ENCODE results near the gene SYAP1.
"Not testable (repeated sequence)": the region's sequence is repeated elsewhere in the genome, so short reads cannot be mapped to it uniquely, and the experiment has no call there.

Gene SYAP1

DNA sequence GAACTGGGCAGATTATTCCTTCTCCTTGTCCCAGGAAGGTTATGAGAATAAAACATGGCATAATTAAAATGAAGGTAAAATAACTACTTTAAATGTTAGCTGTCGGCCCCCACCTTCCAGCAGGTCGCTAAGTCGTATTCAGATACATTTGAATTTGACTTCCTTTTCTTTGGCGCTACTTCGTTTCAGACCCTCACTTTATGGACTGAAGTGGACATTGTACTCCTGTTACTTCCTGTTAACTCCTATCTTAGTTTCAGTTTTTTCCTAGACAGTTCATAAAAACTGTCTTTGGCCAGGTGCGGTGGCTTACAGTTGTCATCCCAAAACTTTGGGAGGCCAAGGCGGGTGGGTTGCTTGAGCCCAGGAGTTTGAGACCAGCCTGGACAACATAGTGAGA lies 5.7 kb downstream of the SYAP1 start:
- no peak for DNase-seq (ENCODE audit: low read depth in 3 of 3)

DNA sequence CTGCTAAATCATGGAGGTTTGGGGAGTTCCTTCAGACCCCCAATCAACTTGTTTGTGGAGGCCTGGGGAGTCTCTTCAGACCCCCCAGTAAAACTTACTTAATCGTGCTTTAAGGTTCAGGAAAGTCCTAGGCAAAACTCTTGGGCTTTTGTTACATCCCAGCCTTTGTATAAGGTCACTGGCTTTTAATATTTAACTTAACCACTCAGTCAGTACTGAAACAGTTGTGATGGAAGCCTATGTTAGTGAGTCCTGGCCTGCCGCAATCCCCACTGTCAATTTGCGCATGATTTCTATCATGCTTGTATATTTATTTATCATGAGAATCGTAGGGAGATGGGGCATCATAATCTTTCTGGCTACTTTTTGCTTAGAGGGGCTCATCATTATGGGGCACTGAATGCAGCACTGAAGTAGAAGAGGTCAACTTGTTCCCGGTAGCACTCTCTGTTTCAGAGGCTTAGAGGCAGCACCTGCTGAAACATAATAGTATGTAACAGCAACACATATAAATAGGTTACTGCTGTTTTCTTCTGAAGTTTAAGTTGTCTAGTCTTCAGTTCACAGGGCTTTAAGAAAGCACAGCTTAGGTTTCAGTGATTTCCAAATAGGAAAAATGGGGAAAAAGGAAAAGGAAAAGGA lies 7.1 kb downstream of the SYAP1 start:
- not testable (repeated sequence) for DNase-seq (ENCODE audit: low read depth in 3 of 3)

DNA sequence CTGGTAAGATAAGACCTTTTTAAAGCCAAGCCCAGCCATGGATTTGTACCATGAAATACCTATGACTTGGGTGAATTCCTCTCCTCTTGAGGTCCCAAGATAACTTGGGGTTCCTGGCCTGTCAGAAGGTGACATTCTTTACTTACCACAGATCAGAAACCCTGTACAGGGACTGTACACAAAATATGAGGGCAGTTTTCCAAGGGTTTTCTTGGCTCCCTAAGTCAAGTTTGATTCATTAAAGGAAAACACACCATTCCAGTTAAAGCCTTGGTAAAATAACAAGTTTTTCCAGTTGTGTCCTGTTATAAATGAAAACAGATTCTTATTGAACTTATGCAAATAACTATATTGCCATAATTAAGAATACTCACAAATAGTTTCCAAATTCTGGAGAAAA lies 8.2 kb downstream of the SYAP1 start:
- DNase-seq (ENCODE audit: low read depth in 3 of 3) = no peak

DNA sequence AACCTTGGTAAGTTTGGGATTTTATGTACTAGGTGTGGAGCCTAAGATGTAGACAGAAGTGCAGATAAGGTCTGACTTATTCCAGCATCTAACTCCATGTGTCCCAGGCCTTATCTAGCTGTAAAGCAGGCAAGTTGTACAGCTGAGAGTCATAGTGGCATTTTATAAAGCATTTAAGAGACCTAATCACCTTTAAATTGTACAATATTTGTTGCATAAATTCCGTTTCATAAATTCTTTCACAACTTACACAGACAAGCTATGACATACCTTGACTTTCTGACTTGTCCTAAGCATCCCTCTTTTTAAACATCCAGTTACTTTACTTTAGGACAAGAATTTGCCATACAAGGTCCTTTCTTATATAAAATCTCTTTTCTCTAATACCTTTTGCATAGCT lies 11.0 kb downstream of the SYAP1 start:
- no peak for DNase-seq (ENCODE audit: low read depth in 3 of 3)

DNA sequence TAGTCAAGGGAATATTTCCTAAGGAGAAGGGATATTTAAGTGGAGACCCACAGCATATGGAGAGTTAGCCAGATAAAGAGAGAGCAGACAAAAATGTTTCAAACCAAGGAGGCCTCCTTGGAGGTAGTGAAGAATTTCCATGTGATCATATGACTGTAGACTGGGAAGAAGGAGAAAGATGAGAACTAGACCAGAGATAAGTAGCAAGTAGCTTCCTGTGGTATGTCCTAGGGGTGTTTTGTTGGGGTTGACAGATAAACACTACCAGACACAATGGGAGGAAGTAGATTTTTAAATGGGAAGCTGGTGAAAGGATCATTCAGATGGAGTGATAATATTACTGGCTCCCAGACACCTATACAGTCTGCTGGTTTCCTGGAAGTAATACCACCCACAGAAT lies 13.6 kb downstream of the SYAP1 start:
- DNase-seq (ENCODE audit: low read depth in 3 of 3) = no peak

DNA sequence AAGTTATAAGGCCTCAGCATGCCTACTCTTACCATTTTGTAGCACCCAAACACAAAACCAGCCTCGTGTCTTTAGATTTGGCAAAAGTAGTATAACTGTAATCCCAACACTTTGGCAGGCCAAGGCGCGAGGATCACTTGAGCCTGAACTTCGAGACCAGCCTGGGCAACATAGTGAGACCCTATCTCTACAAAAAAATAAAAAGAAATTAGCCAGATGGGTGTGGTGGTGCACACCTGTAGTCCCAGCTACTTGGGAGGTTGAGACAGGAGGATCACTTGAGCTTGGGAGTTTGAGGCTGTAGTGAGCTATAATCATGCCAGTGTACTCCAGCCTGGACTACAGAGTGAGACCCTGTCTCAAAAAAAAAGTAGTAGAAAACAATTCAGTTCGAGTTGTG lies 17.6 kb downstream of the SYAP1 start:
- no peak for DNase-seq (ENCODE audit: low read depth in 3 of 3)

DNA sequence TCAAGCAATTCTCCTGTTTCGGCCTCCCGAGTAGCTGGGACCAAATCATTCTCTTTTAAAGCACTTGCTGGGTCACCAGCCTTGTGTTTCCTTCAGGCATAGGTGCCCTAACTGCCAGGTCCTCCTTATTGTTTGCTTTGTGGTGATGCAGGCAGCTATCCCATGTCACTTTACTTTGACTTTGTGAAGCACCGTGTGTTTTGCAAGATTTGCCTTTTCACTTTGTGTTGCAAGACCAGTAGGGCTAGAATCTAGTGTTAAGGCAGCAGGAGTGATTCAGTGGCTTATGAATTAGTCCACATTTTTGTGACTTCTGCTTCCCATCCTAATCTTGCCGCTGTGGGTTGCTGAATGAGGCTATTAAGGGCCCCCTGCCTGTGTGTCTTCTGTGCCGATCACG lies 20.2 kb downstream of the SYAP1 start:
- no peak for DNase-seq (ENCODE audit: low read depth in 3 of 3)

DNA sequence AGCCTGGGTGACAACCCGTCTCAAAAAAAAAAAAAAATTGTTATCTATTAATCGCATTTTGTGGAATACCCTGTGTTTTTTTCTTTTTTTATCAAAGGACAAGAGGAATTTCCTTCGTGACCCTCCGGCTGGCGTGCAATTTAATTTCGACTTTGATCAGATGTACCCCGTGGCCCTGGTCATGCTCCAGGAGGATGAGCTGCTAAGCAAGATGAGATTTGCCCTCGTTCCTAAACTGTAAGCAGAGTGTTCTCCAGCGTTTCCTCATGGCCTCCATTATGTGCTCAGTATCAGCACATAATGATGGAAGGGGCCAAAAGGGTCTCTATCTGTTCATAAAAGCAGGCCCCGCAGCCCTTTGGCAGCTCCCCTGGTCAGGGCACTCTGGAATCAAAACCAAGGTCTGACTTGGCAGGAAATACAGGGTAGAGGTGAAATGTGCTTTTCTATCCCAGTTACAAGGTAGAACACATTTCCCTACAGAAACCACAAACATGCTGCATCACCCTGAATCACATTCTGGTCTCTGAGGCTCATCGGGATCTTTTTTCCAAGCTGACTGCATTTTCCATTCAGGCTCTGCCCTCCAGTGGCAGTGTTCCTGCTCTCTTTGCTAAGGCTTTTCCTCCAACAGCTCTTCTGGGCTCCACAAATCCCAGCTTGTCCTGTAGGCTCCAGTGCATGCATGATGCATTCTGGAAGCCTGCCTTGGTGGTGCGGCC lies 24.4 kb downstream of the SYAP1 start:
- DNase-seq (ENCODE audit: low read depth in 3 of 3) = no peak

DNA sequence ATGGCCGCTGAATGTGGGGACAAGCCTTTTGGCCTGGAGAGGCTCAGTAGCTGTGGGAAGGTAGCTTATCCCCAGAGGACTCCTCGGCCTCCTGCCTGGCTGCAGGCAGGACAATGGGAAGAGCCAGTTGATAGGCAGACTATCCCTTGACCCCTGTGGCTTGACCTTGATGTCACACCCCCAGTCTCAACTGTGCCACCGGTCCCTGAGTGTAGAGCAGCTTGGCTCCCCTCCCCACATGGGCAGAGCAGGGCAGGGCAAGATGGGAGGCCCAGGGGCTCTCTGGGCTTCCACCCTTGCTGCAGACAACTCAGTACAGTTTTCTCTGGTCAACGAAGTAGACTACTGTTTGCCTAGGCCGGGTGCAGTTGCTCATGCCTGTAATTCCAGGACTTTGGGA lies 25.7 kb downstream of the SYAP1 start:
- no peak for DNase-seq (ENCODE audit: low read depth in 3 of 3)

DNA sequence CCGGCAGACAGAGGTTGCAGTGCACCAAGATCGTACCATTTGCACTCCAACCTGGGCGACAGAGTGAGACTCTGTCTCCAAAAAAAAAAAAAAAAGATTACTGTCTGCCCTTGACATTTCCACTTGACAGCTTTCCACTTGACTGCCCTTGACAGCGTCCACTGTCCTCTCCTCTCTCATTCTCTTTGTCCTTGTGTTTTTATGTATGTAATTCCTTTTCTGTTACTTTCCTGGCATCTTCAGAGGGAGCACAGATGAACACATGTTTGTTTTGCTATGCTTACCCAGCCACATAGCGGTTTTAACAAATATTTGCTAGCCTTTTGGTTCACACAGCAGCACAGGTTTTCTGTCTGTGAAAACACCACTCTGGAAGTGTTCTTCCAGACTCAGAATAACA lies 26.2 kb downstream of the SYAP1 start:
- DNase-seq (ENCODE audit: low read depth in 3 of 3) = no peak

DNA sequence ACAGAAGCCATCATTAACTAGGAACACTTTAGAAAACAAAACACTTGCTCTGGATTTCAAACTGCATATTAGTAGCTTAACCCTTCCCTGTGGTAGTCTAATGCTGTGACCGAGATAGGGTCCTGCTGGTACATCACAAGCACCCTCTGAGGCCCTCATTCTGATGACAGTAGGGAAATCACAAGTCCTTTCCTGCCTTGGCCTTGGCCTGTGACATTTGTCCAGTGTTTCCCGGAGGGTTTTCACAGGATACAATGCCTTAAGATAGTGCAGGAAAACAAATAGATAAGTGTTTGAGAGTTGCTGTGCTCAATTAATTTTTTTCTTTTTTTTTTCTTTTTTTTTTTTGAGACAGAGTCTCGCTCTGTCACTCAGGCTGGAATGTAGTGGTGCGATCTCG lies 29.0 kb downstream of the SYAP1 start:
- DNase-seq (ENCODE audit: low read depth in 3 of 3) = no peak

DNA sequence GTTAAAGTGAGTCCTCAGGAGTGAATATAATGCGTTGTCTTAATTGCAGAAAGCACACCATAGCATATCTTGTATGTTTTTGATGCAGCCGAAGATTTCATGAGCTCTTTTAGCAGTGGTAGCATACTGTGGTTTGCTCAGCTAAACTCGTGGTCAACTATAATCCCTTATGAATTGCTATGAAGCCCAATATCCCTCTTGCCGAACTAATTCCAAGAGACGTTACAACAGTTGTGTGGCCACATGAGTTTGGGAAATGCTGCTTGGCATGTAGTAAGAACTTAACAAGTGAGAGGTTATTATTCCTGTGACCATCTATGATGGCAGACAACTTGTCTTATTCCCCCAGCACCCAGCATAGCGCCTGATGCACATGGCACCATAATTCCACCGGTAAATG lies 30.7 kb downstream of the SYAP1 start:
- no peak for DNase-seq (ENCODE audit: low read depth in 3 of 3)

DNA sequence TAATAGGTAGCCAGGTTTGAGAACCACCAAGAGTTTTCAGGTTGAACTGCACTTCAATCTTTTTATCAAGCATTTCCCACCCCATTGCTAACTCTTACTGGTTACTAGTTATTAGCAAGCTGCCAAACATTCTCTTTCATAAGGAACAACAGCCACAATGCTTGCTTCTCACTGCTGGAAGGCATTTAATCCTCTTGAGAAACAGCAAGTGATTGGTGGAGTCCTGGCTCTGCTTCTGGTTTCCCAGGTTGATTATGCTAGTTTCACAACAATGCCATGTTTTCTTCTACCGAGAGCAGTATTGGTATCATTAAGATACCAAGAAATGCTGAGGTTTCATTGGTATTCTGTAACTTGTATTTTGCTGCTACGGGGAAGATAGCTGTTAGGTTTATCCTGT lies 34.6 kb downstream of the SYAP1 start:
- no peak for DNase-seq (ENCODE audit: low read depth in 3 of 3)

DNA sequence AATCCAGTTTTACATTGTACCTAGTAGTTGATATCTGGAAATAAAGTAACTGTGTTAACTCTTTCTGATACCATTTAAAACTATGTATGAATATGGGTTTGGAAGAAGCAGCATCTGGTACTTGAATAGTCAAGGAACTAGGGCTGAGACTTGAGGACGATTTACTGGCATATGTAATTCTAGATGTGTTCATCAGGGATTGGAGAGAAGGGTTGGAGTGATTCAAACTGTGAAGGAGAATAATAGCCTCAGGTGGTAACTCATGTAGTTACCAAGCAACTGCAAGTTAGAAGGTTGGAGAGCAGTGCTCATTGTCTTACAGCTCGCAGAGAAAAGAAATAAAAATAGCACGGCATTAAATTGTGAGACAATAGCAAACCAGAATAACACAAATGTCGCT lies 37.3 kb downstream of the SYAP1 start:
- no peak for DNase-seq (ENCODE audit: low read depth in 3 of 3)

DNA sequence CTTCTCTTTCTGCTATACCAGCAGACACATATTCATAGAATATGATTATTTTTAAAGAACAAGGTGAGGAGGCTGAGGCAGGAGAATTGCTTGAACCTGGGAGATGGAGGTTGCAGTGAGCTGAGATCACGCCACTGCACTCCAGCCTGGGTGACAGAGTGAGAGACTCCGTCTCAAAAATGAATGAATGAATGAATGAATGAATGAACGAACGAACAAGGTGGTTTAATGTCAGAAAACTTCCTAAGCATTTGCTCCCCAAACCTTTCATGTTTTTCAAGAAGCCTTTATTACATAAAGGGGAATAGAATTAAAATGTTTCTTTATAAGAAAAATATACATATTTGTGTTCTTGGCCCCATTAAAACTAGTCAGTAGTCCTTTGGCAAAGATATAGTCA lies 42.1 kb downstream of the SYAP1 start:
- DNase-seq (ENCODE audit: low read depth in 3 of 3) = not testable (repeated sequence)

DNA sequence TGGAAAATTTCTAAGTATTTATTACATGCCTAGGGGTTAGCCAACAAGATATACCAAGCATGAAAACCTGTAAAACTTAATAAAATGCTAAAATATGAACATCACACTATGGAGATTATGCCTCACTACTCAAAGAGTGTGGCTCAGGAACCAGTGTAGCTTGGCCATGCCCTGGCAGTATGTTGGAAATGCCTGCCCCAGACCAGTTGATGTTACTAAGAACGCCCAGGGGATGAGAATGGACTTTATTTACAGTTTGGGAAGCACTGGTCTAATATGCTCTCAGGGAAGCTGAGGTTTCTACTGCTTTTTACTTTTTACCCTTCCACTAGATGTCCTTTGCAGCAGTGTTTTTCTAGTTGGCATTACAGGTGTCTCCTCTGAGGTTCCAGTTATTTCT lies 43.2 kb downstream of the SYAP1 start:
- no peak for DNase-seq (ENCODE audit: low read depth in 3 of 3)

DNA sequence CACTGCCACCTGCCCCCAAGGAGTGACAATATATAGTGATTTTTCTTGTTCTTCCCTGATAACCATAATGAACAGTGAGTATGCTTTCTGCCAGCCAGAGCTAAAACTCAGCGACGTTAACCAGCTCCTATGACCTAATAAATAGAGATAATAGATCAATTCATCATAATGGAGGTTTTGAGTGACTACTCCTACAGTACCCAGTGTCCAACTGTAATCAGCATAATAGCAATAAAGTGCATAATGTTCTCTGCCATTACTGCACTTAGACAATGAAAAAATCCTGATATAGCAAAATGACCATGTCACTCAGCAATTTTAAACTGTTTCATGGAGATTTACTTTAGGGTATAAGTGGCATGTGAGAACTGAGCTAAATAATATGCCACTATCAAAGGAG lies 46.2 kb downstream of the SYAP1 start:
- DNase-seq (ENCODE audit: low read depth in 3 of 3) = no peak

DNA sequence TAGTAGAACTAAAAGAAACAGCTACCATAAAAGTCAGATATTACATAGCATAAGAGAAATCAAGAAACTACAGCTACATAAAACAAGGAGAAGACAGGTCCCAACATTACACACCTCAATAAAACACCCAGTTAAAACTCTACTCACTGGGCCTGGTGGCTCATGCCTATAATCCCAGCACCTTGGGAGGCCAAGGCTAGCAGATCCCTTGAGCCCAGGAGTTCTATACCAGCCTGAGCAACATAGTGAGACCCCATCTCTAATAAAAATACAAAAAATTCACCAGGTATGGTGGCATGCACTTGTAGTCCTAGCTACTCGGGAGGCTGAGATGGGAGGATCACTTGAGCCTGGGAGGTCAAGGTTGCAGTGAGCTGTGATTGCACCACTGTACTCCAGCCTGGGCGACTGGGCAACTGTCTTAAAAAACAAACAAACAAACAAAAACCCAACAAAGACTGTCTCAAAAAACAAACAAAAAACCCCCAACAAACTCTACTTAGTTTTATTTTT lies 51.6 kb downstream of the SYAP1 start:
- DNase-seq (ENCODE audit: low read depth in 3 of 3) = no peak

DNA sequence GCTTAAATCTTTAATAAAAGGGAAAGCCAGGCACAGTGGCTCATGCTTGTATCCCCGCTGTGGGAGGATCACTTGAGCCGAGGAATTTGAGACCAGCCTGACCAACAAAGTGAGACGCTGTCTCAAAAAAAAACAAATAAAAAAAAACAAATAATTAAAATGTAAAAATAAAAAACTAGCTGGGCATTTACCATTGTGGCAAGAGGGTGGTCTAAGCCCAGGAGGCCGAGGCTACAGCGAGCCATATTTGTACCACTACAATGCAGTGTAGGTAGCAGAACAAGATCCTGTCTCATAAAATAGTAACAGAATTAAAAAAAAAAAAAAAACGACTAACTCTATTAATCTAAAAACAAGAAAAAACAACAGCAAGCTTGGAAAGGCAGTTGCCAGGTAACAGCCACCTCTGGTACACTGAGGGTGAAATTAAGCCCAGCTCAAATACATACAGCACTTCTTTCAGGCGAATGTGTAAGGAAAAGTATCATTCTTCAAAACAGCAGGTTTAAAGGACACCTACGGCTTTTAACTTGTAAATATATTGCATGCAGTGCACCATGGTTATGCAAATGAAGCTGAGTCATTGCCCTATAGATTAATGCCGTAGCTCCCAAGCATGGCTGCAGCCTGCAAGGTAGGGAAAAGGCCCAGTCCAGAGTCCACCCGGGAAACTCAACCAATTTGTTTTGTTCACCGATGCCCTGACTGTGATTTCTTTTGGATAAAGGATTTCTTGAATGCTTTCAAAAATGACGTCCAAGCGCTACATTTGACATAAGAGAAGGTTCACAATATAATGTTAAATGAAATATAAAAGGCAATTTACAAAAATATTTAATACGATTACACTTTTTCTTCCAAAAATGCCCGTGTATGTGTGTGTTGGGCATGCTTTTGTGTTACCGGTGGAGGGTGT lies 52.3 kb downstream of the SYAP1 start:
- DNase-seq (ENCODE audit: low read depth in 3 of 3) = no peak

DNA sequence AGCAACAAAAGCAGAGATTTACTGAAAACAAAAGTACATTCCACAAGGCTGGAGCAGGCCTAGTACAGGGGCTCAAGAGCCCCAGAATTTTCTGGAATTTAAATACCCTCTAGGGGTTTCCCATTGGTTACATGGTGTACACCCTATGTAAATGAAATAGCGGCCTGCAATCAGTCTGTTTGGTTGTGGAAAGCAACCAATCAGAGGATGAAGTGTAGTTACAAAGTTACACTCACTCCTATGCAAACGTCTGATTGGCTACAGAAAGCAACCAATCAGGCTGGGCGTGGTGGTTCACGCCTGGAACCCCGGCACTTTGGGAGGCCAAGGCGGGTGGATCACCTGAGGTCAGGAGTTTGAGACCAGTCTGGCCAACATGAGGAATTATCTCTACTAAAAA lies 53.0 kb downstream of the SYAP1 start:
- DNase-seq (ENCODE audit: low read depth in 3 of 3) = no peak

DNA sequence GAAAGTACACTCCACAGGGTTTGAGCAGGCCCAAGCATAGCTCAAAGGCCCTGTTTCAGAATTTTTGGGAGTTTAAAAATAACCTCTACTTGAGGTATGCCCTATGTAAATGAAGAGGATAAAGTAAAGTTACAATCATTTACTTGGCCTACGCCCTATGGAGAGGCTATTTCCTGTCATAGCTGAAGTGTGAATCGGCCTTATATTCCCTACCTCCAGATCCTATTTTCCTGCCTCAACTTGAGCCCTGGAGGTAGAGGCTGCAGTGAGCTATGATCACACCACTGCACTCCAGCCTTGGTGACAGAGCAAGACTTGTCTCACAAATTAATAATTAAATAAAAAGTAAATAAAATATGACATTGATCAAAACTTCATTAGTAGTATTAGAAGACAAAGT lies 55.3 kb downstream of the SYAP1 start:
- no peak for DNase-seq (ENCODE audit: low read depth in 3 of 3)

DNA sequence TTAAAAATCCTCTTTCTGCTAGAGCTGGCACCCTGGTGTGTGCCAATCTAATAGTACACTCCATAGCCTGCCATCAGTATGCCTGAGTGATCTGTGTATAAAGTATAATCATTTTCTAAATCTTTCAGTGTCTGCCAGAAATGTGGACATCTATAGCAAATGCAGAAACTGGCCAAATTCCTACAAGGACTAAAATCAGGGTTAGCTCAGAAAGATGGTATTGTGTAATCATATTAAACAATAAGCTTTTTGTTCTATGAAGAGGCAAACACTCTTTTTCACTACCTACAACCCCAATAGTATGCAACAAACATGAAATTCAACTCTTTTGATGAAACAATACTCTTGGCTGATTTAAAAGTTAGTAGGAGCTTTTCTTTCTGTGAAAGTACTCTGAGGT lies 59.1 kb downstream of the SYAP1 start:
- DNase-seq (ENCODE audit: low read depth in 3 of 3) = no peak

DNA sequence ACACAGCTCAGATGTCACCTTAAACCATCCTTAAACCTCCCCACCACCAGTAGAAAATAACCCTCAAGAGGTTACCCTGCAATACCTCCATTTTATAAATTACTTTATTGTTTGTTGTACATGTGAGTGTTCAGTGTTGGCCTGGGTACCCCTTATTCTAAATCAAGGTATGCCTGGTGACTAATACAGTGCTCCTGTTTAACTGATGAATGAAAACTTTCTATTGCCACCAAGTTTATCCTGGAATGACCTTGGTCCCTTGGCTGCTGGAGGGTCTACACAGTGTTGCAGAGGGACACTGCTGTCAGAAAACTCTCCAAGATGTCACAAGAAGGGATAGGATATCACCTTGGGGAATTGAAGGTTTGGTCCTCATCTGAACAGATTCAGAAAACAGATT lies 59.6 kb downstream of the SYAP1 start:
- DNase-seq (ENCODE audit: low read depth in 3 of 3) = no peak

All from stimulated activated CD4-positive, alpha-beta T cell treated with anti-CD3 and anti-CD28 coated beads, TNF-alpha, amount 100 ng/mL, for 48 hours (primary cell).